Measurements from ENCODE around the gene XRCC3. TPM values are rescaled to one million over a fixed set of nuclear protein-coding genes. Genes with fewer than 3 reads are reported as not detected.

The XRCC3 gene
- total RNA-seq, 4 donors from 2014 or later: 0.59 to 14.4 (median 5.2) TPM

- H3K27ac ChIP-seq: no peak overlapping the region
- no peak for DNase-seq
- no peaks in the 10 kb centered on the region for H3K36me3 ChIP-seq
- H3K27me3 ChIP-seq: no peaks in the 10 kb centered on the region
- no peaks in the 10 kb centered on the region for H3K9me3 ChIP-seq
- no peak for TF ChIP-seq POLR2A (IDR thresholded peaks at IDR 0.05)
- TF ChIP-seq, protein P1, sequence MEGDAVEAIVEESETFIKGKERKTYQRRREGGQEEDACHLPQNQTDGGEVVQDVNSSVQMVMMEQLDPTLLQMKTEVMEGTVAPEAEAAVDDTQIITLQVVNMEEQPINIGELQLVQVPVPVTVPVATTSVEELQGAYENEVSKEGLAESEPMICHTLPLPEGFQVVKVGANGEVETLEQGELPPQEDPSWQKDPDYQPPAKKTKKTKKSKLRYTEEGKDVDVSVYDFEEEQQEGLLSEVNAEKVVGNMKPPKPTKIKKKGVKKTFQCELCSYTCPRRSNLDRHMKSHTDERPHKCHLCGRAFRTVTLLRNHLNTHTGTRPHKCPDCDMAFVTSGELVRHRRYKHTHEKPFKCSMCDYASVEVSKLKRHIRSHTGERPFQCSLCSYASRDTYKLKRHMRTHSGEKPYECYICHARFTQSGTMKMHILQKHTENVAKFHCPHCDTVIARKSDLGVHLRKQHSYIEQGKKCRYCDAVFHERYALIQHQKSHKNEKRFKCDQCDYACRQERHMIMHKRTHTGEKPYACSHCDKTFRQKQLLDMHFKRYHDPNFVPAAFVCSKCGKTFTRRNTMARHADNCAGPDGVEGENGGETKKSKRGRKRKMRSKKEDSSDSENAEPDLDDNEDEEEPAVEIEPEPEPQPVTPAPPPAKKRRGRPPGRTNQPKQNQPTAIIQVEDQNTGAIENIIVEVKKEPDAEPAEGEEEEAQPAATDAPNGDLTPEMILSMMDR (IDR thresholded peaks at IDR 0.05): no peak
- peaks cover 11 to 17% of the 10 kb centered on the region in 2 donors for H3K4me1 ChIP-seq
- no peak overlapping the region for H3K4me3 ChIP-seq
- intact Hi-C loops (cut with DNase I; ENCODE audit: low total_unique reads): no loop called here
Measured at GRCh38 chr14:103699901-103700752, 15.1 kb downstream of the XRCC3 start.

GRCh38 chr14:103699261-103699661, 16.0 kb downstream of the XRCC3 start:
- Histone ChIP-seq H3K4me3 (no peak overlapping the region), H3K27me3 (no peaks in the 10 kb centered on the region), H3K36me3 (no peaks in the 10 kb centered on the region), H3K27ac (no peak overlapping the region), H3K4me1 (peaks cover 11 to 17% of the 10 kb centered on the region in 2 donors), H3K9me3 (no peaks in the 10 kb centered on the region)
- intact Hi-C loops (cut with DNase I; ENCODE audit: low total_unique reads): no loop called here
- DNase-seq: no peak
- TF ChIP-seq, protein P1 (IDR thresholded peaks at IDR 0.05): no peak
- TF ChIP-seq POLR2A (IDR thresholded peaks at IDR 0.05): no peak

GRCh38 chr14:103698380-103699260, 16.6 kb downstream of the XRCC3 start:
- no peak overlapping the region for H3K4me3 ChIP-seq
- H3K27me3 ChIP-seq: no peaks in the 10 kb centered on the region
- intact Hi-C loops (cut with DNase I; ENCODE audit: low total_unique reads): no loop called here
- no peaks in the 10 kb centered on the region for H3K9me3 ChIP-seq
- no peaks in the 10 kb centered on the region for H3K36me3 ChIP-seq
- TF ChIP-seq, protein P1 (IDR thresholded peaks at IDR 0.05): no peak
- no peak for TF ChIP-seq POLR2A (IDR thresholded peaks at IDR 0.05)
- peaks cover 11 to 14% of the 10 kb centered on the region in 2 donors for H3K4me1 ChIP-seq
- DNase-seq: no peak
- H3K27ac ChIP-seq: peak overlapping the region; percentile 28 to 67

GRCh38 chr14:103697603-103698379, 17.5 kb downstream of the XRCC3 start:
- intact Hi-C loops (cut with DNase I; ENCODE audit: low total_unique reads): no loop called here
- TF ChIP-seq, protein P1 (IDR thresholded peaks at IDR 0.05): no peak
- TF ChIP-seq POLR2A (IDR thresholded peaks at IDR 0.05): no peak
- peak overlapping the region; percentile 67 to 73 for H3K27ac ChIP-seq
- H3K27me3 ChIP-seq: no peaks in the 10 kb centered on the region
- no peaks in the 10 kb centered on the region for H3K9me3 ChIP-seq
- no peak for DNase-seq
- no peak overlapping the region for H3K4me3 ChIP-seq
- no peaks in the 10 kb centered on the region for H3K36me3 ChIP-seq
- peaks cover 11 to 14% of the 10 kb centered on the region in 2 donors for H3K4me1 ChIP-seq
